Esophagus (tissue), 2 donors: ENCODE data around the gene SLCO3A1. TPM values are rescaled to one million over a fixed set of nuclear protein-coding genes. Genes with fewer than 3 reads are reported as not detected.

Experiments
- H3K27ac ChIP-seq, 2 donors: one replicate each; pipeline ENCODE4 v1.5.1; 2013; ENCODE audit warnings: low read depth in 2 of 2, mild to moderate bottlenecking in 2 of 2, inconsistent platforms in 1 of 2, low read length in 1 of 2, moderate library complexity in 1 of 2
- H3K27me3 ChIP-seq, 2 donors: one replicate each; pipeline ENCODE4 v1.6.1; 2013; ENCODE audit warnings: low read length in 2 of 2, control low read depth in 1 of 2, mild to moderate bottlenecking in 1 of 2; ENCODE audit not compliant: insufficient read depth in 2 of 2, control insufficient read depth in 1 of 2
- H3K36me3 ChIP-seq, 2 donors: one replicate each; pipeline ENCODE4 v1.6.1; 2013; ENCODE audit warnings: low read length in 1 of 2; ENCODE audit not compliant: control insufficient read depth in 2 of 2, insufficient read depth in 2 of 2
- H3K4me1 ChIP-seq, 2 donors: one replicate each; pipeline ENCODE4 v1.6.1; 2013; ENCODE audit warnings: low read length in 1 of 2; ENCODE audit not compliant: control insufficient read depth in 2 of 2, insufficient read depth in 2 of 2
- H3K4me3 ChIP-seq, 2 donors: one replicate each; pipeline ENCODE4 v1.5.1; 2013; ENCODE audit warnings: low read length in 2 of 2, mild to moderate bottlenecking in 2 of 2, low read depth in 1 of 2, moderate library complexity in 1 of 2
- H3K9me3 ChIP-seq, 2 donors: one replicate each; pipeline ENCODE4 v1.6.1; 2013; ENCODE audit warnings: mild to moderate bottlenecking in 2 of 2, low read depth in 1 of 2, low read length in 1 of 2, moderate library complexity in 1 of 2; ENCODE audit not compliant: control insufficient read depth in 2 of 2, insufficient read depth in 1 of 2
- WGBS, 2 donors: extraction: QIAGEN DNeasy Blood & Tissue Kit; methylation state at CpG; one replicate each; pipeline ENCODE4 v1.1.7; 2013; 5-methylcytosine and 5-hydroxymethylcytosine counted together
- polyA plus RNA-seq, 2 donors: library from polyadenylated mRNA; stranded (reverse); fragments of 200-250 nt; gene quantifications; one replicate each; pipeline ENCODE4 v1.2.3, GENCODE V29; 2013
- donor health status: healthy with polysubstance abuse.
- donor health status: Bipolar disorder and iron deficiency.

SLCO3A1 gene
- polyA plus RNA-seq, 2 donors: 18.2 to 18.5 TPM

DNA sequence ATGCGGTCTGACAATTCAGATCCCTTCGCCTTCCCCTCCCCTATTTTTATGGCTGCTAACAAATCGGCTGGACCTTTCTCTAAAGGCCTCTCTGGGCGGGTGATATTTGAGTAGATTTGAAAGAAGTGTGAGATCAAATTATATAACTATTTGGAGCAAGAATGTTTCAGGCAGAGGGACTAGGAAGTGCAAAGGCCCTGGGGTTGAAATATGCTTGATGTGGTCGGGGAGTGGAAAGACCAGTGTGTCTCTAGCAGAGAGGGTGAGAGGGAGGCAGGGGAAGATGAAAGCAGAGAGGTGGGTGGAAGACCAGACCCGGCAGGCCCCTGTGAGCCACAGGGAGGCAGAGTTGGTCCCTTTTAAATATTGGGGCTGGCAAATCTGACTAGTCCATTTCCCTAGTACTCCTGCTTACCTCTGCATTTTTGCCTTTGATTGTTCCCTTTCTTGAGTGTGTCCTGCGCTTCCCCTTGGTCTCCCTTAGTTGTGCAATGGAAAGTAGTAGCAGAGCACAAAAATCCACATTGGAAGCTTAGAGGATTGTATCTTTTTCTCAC is 32.3 kb downstream of the SLCO3A1 start:
- peaks cover 3 to 8% of the 10 kb centered on the region in 2 donors for H3K4me1 ChIP-seq
- H3K9me3 ChIP-seq: no peaks in the 10 kb centered on the region
- H3K4me3 ChIP-seq: no peak overlapping the region
- no peaks in the 10 kb centered on the region for H3K36me3 ChIP-seq
- no peak overlapping the region for H3K27ac ChIP-seq
- H3K27me3 ChIP-seq: no peaks in the 10 kb centered on the region
- whole genome bisulfite sequencing, 2 donors: 84 to 90% methylated on average over 7 of the region's 7 CpGs

DNA sequence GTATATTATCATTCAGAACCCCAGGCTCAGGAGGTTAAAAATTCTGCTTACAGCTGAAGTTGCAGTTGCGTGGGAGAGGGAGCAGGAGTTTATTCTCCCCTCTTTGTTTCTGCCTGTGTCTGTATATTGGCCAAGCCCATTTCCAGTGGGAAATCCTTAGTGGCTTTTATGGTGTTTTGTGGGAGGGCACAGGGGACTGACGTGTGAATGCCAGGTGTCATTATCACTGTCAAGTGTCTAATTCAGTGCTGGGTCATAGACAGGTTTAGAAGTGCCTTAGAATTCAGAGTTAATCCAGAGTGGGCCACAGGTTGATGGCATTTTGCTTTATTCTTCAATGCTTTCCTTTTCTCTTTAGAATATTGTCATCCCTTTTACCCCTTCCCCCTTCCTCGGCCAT is 33.4 kb downstream of the SLCO3A1 start:
- Histone ChIP-seq H3K27me3 (no peaks in the 10 kb centered on the region), H3K27ac (no peak overlapping the region), H3K9me3 (no peaks in the 10 kb centered on the region), H3K4me1 (peaks cover 3 to 8% of the 10 kb centered on the region in 2 donors), H3K36me3 (no peaks in the 10 kb centered on the region), H3K4me3 (no peak overlapping the region)
- WGBS, 2 donors: 71 to 78% methylated on average over 3 of the region's 3 CpGs

DNA sequence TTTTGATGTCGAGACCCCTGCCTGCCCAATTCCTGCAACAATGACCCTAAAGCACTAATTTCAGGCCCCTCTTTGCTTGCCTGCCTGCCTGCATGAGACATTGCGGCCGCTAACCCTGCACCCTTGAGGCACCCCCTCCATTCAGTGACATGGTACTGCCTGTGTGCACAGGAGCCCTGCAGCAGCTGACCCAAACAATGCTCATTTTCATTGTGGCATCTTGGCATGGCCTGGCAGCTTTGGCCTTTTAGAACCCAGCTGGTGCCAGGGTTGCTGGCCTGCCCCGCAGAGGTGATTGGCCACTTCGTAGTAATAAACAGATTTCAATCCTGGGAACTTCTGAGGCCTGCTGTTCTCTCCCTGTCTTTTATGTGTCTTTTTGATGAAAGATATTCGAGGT is 33.8 kb downstream of the SLCO3A1 start:
- Histone ChIP-seq H3K27ac (peak overlapping the region in 1 of 2 donors; percentile 27), H3K36me3 (no peaks in the 10 kb centered on the region), H3K4me1 (peaks cover 3 to 8% of the 10 kb centered on the region in 2 donors), H3K9me3 (no peaks in the 10 kb centered on the region), H3K4me3 (no peak overlapping the region), H3K27me3 (no peaks in the 10 kb centered on the region)
- WGBS, 2 donors: 74 to 81% methylated on average over 6 of the region's 6 CpGs

DNA sequence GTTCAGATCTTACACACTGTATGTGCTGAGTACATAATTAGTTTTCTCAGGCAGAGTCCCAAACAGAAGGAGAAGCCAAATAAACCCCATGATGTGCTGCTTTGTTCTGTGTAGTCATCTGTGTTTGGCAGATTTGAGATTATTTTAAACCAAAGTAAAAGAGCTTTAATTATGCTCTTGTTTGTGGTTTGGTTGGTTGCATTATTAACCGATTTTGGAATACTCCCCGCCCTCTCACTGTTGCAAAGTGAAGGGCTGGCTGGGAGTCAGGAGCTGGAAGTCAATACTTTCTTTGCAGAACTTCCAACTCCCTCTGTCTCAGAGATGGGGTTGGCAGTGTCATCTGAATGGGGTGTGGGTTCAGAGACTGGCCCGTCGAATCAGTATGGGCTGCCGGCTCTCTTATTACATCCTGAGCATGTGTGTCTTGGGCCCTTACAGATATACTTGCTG is 34.4 kb downstream of the SLCO3A1 start:
- peaks cover 3 to 8% of the 10 kb centered on the region in 2 donors for H3K4me1 ChIP-seq

DNA sequence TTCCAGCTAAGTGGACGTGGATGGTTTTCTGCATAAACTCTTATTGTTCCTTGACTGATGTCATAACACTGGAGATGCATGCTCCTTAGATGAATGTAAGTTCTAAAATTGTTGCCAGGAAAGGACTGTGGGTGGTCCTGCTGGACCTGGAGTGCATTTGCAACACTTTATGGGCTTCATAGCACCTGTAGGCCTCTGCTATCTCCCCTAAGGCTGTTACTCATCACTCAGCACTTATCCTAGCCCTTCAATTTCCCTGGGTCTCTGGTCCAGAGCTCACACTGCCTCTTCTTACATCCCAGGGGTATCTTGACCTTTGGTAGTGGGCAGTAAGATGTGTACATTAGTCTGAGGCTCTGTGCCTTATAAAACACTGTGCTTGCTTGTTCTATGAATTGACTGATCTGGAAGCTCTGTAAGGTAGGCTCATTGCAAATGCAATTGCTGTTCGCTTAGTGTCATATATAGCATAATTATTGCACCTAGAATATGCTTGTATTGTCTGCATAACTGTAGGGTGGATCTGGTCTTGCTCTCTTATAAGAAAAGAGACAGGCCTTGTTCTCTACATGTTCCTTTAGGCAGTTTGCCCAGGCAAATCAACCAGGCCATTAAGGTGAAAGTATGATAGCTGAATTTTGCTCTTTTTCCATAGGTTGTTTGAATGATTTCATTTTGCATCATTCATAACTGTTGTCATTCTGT is 35.8 kb downstream of the SLCO3A1 start:
- Histone ChIP-seq H3K4me1 (peaks cover 4 to 5% of the 10 kb centered on the region in 2 donors), H3K36me3 (no peaks in the 10 kb centered on the region), H3K9me3 (peaks cover 0 to 1% of the 10 kb centered on the region in 2 donors), H3K27me3 (no peaks in the 10 kb centered on the region), H3K4me3 (no peak overlapping the region), H3K27ac (no peak overlapping the region)
- WGBS, 2 donors: 93 to 97% methylated on average over 2 of the region's 2 CpGs

More for the DNA sequence above, 34.4 kb downstream of the SLCO3A1 start:
- H3K36me3 ChIP-seq: no peaks in the 10 kb centered on the region
- H3K4me3 ChIP-seq: no peak overlapping the region
- WGBS, 2 donors: 24 to 31% methylated on average over 5 of the region's 5 CpGs
- no peak overlapping the region for H3K27ac ChIP-seq
- no peaks in the 10 kb centered on the region for H3K27me3 ChIP-seq
- no peaks in the 10 kb centered on the region for H3K9me3 ChIP-seq

DNA sequence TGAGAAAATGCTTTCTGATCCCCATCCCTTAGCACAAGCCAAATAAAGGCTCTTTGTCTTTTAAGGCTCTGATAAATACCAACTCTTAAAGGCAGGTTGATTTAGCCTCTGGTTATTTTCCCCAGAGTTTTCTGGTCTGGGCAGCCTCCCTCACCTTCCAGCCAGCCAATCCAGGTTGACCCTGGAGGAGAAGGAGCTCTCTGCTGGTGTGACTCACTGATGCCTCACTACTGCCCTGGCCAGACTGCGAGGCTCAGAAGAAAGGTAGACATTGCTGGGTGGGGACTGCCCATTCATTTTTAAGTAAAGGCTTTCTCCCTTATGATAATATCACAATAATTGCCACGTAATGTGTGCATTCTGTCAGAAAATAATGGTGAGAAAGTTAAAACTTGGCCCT is 37.1 kb downstream of the SLCO3A1 start:
- Histone ChIP-seq H3K4me1 (peaks cover 5 to 7% of the 10 kb centered on the region in 2 donors), H3K9me3 (peaks cover 0 to 1% of the 10 kb centered on the region in 2 donors), H3K36me3 (no peaks in the 10 kb centered on the region), H3K4me3 (no peak overlapping the region), H3K27me3 (no peaks in the 10 kb centered on the region), H3K27ac (peak overlapping the region in 1 of 2 donors; percentile 52)
- WGBS, 2 donors: 59 to 69% methylated on average over 2 of the region's 2 CpGs

- Histone ChIP-seq H3K4me1 (peaks cover 5 to 7% of the 10 kb centered on the region in 2 donors), H3K27me3 (no peaks in the 10 kb centered on the region), H3K36me3 (no peaks in the 10 kb centered on the region), H3K9me3 (peaks cover 0 to 1% of the 10 kb centered on the region in 2 donors), H3K4me3 (no peak overlapping the region), H3K27ac (peak overlapping the region in 1 of 2 donors; percentile 7)
- 62 to 79% methylated on average over 1 of the region's 1 CpG for WGBS, 2 donors
These were observed 37.6 kb downstream of the SLCO3A1 start for GRCh38 chr15:91891101-91891500.

GRCh38 chr15:91891788-91892345 is 38.4 kb downstream of the SLCO3A1 start:
- Histone ChIP-seq H3K4me1 (peaks cover 3 to 8% of the 10 kb centered on the region in 2 donors), H3K4me3 (no peak overlapping the region), H3K36me3 (no peaks in the 10 kb centered on the region), H3K27me3 (no peaks in the 10 kb centered on the region), H3K27ac (no peak overlapping the region), H3K9me3 (peaks cover 0 to 1% of the 10 kb centered on the region in 2 donors)
- 91 to 92% methylated on average over 5 of the region's 5 CpGs for WGBS, 2 donors

- Histone ChIP-seq H3K9me3 (peaks cover 0 to 1% of the 10 kb centered on the region in 2 donors), H3K27ac (no peak overlapping the region), H3K4me1 (peaks cover under 1 to 5% of the 10 kb centered on the region in 2 donors), H3K4me3 (no peak overlapping the region), H3K27me3 (no peaks in the 10 kb centered on the region), H3K36me3 (no peaks in the 10 kb centered on the region)
- 93% methylated on average over 5 of the region's 5 CpGs for WGBS, 2 donors
These were observed 38.9 kb downstream of the SLCO3A1 start for GRCh38 chr15:91892436-91892835.
